Measurements from ENCODE around the gene IRX1.

The IRX1 gene

GRCh38 chr5:3594510-3595005 is 1.1 kb upstream of the IRX1 start:
- TF ChIP-seq TAF1 (IDR thresholded peaks at IDR 0.05; ENCODE audit: borderline replicate concordance, low read depth, low read length): no peak
- no peak for TF ChIP-seq POLR2A (IDR thresholded peaks at IDR 0.05; ENCODE audit: low read depth, low read length)
- TF ChIP-seq POLR2AphosphoS5 (IDR thresholded peaks at IDR 0.05; ENCODE audit: low read depth, low read length): no peak
- FAIRE-seq (no peak), DNase-seq (ENCODE audit: insufficient read length) (no peak)

GRCh38 chr5:3596261-3596825 is 711 bp downstream of the IRX1 start:
- FAIRE-seq (no peak), DNase-seq (ENCODE audit: insufficient read length) (no peak)
- no peak for TF ChIP-seq POLR2AphosphoS5 (IDR thresholded peaks at IDR 0.05; ENCODE audit: low read depth, low read length)
- TF ChIP-seq TAF1 (IDR thresholded peaks at IDR 0.05; ENCODE audit: borderline replicate concordance, low read depth, low read length): no peak
- no peak for TF ChIP-seq POLR2A (IDR thresholded peaks at IDR 0.05; ENCODE audit: low read depth, low read length)

- TF ChIP-seq POLR2A (IDR thresholded peaks at IDR 0.05; ENCODE audit: low read depth, low read length) (no peak), POLR2AphosphoS5 (IDR thresholded peaks at IDR 0.05; ENCODE audit: low read depth, low read length) (no peak), TAF1 (IDR thresholded peaks at IDR 0.05; ENCODE audit: borderline replicate concordance, low read depth, low read length) (no peak)
- DNase-seq (ENCODE audit: insufficient read length): no peak
- FAIRE-seq: no peak
Measured at GRCh38 chr5:3596857-3597166, 1.2 kb downstream of the IRX1 start.

GRCh38 chr5:3597167-3598007 is 1.8 kb downstream of the IRX1 start:
- DNase-seq (ENCODE audit: insufficient read length) (no peak), FAIRE-seq (no peak)
- TF ChIP-seq POLR2AphosphoS5 (IDR thresholded peaks at IDR 0.05; ENCODE audit: low read depth, low read length): no peak
- no peak for TF ChIP-seq POLR2A (IDR thresholded peaks at IDR 0.05; ENCODE audit: low read depth, low read length)
- TF ChIP-seq TAF1 (IDR thresholded peaks at IDR 0.05; ENCODE audit: borderline replicate concordance, low read depth, low read length): no peak

GRCh38 chr5:3598207-3598606 is 2.6 kb downstream of the IRX1 start:
- TF ChIP-seq TAF1 (IDR thresholded peaks at IDR 0.05; ENCODE audit: borderline replicate concordance, low read depth, low read length): no peak
- no peak for TF ChIP-seq POLR2A (IDR thresholded peaks at IDR 0.05; ENCODE audit: low read depth, low read length)
- no peak for TF ChIP-seq POLR2AphosphoS5 (IDR thresholded peaks at IDR 0.05; ENCODE audit: low read depth, low read length)
- FAIRE-seq (no peak), DNase-seq (ENCODE audit: insufficient read length) (no peak)

- TF ChIP-seq POLR2AphosphoS5 (IDR thresholded peaks at IDR 0.05; ENCODE audit: low read depth, low read length): no peak
- TF ChIP-seq POLR2A (IDR thresholded peaks at IDR 0.05; ENCODE audit: low read depth, low read length): no peak
- no peak for TF ChIP-seq TAF1 (IDR thresholded peaks at IDR 0.05; ENCODE audit: borderline replicate concordance, low read depth, low read length)
- DNase-seq (ENCODE audit: insufficient read length) (no peak), FAIRE-seq (no peak)
Measured at GRCh38 chr5:3598769-3599211, 3.2 kb downstream of the IRX1 start.

- no peak for TF ChIP-seq POLR2A (IDR thresholded peaks at IDR 0.05; ENCODE audit: low read depth, low read length)
- no peak for TF ChIP-seq POLR2AphosphoS5 (IDR thresholded peaks at IDR 0.05; ENCODE audit: low read depth, low read length)
- TF ChIP-seq TAF1 (IDR thresholded peaks at IDR 0.05; ENCODE audit: borderline replicate concordance, low read depth, low read length): no peak
- FAIRE-seq: no peak
- DNase-seq (ENCODE audit: insufficient read length): no peak
Measured at GRCh38 chr5:3599226-3600105, 3.8 kb downstream of the IRX1 start.

GRCh38 chr5:3600106-3601060 is 4.8 kb downstream of the IRX1 start:
- DNase-seq (ENCODE audit: insufficient read length) (no peak), FAIRE-seq (no peak)
- no peak for TF ChIP-seq POLR2AphosphoS5 (IDR thresholded peaks at IDR 0.05; ENCODE audit: low read depth, low read length)

- FAIRE-seq (no peak), DNase-seq (ENCODE audit: insufficient read length) (no peak)
- TF ChIP-seq POLR2AphosphoS5 (IDR thresholded peaks at IDR 0.05; ENCODE audit: low read depth, low read length): no peak
- TF ChIP-seq POLR2A (IDR thresholded peaks at IDR 0.05; ENCODE audit: low read depth, low read length): no peak
- no peak for TF ChIP-seq TAF1 (IDR thresholded peaks at IDR 0.05; ENCODE audit: borderline replicate concordance, low read depth, low read length)
Measured at GRCh38 chr5:3601061-3601710, 5.6 kb downstream of the IRX1 start.
